ENCODE measurements around the gene LCN6. TPM values are rescaled to one million over a fixed set of nuclear protein-coding genes. Genes with fewer than 3 reads are reported as not detected.

The LCN6 gene
- total RNA-seq, 2 donors from 2014 or later, result 7.8 to 16.2 TPM

- DNase-seq (ENCODE audit: low spot score), result no peak
- no peak for TF ChIP-seq POLR2A (IDR thresholded peaks at IDR 0.05)
- TF ChIP-seq CTCF (IDR thresholded peaks at IDR 0.05), result no peak
- no peak for TF ChIP-seq POLR2AphosphoS5 (IDR thresholded peaks at IDR 0.05)
- no peak overlapping the region for H3K4me3 ChIP-seq
- H3K36me3 ChIP-seq, result no peaks in the 10 kb centered on the region
- H3K27ac ChIP-seq, result no peak overlapping the region
- 74% methylated on average over 23 of the region's 23 CpGs for WGBS
- intact Hi-C loops (cut with DNase I), result no loop called here
- H3K4me1 ChIP-seq (replicated peaks), result peaks cover 5% of the 10 kb centered on the region
- no peaks in the 10 kb centered on the region for H3K9me3 ChIP-seq
- peaks cover 11% of the 10 kb centered on the region for H3K27me3 ChIP-seq (replicated peaks; ENCODE audit: insufficient read depth)
Observed at GRCh38 chr9:136739509-136739908, 8.8 kb downstream of the LCN6 start.

DNA sequence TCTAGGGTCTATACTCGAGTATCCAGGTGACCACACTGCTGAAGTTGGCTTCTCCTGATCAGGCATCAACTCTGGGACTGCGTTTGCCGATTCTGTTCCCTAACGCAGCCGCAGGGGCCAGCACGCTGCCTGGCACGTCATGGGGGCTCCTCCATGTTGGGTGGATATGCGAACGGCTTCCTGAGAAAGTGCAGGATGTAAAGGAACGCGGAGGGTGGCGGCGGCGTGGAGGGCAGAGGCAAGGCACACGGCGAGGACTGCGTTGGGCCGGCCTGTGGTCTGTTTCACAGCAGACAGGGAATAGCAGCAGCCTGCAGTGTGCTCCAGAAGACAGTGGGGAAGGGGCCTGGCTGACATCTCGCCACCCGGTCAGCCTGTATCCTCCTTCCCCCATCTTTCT is 9.4 kb downstream of the LCN6 start:
- peaks cover 11% of the 10 kb centered on the region for H3K27me3 ChIP-seq (replicated peaks; ENCODE audit: insufficient read depth)
- H3K9me3 ChIP-seq, result no peaks in the 10 kb centered on the region
- H3K4me1 ChIP-seq (replicated peaks), result peaks cover 5% of the 10 kb centered on the region
- WGBS, result 93% methylated on average over 20 of the region's 20 CpGs
- no peaks in the 10 kb centered on the region for H3K36me3 ChIP-seq
- intact Hi-C loops (cut with DNase I), result no loop called here
- H3K4me3 ChIP-seq, result no peak overlapping the region
- TF ChIP-seq CTCF (IDR thresholded peaks at IDR 0.05), result no peak
- no peak for TF ChIP-seq POLR2A (IDR thresholded peaks at IDR 0.05)
- TF ChIP-seq POLR2AphosphoS5 (IDR thresholded peaks at IDR 0.05), result no peak
- no peak for DNase-seq (ENCODE audit: low spot score)
- H3K27ac ChIP-seq, result no peak overlapping the region

- intact Hi-C loops (cut with DNase I), result no loop called here
- TF ChIP-seq CTCF (IDR thresholded peaks at IDR 0.05) (no peak), POLR2A (IDR thresholded peaks at IDR 0.05) (no peak), POLR2AphosphoS5 (IDR thresholded peaks at IDR 0.05) (no peak)
Observed at GRCh38 chr9:136735812-136736480, 12.4 kb downstream of the LCN6 start.

GRCh38 chr9:136734837-136735496 is 13.4 kb downstream of the LCN6 start:
- no peaks in the 10 kb centered on the region for H3K9me3 ChIP-seq
- H3K4me3 ChIP-seq, result no peak overlapping the region
- no peak overlapping the region for H3K27ac ChIP-seq
- DNase-seq (ENCODE audit: low spot score), result no peak
- WGBS, result 88% methylated on average over 12 of the region's 12 CpGs
- no peaks in the 10 kb centered on the region for H3K4me1 ChIP-seq (replicated peaks)
- peaks cover under 1% of the 10 kb centered on the region for H3K27me3 ChIP-seq (replicated peaks; ENCODE audit: insufficient read depth)
- TF ChIP-seq CTCF (IDR thresholded peaks at IDR 0.05), result no peak
- TF ChIP-seq POLR2AphosphoS5 (IDR thresholded peaks at IDR 0.05), result no peak
- no peak for TF ChIP-seq POLR2A (IDR thresholded peaks at IDR 0.05)
- no peaks in the 10 kb centered on the region for H3K36me3 ChIP-seq
- intact Hi-C loops (cut with DNase I), result no loop called here

More at GRCh38 chr9:136735812-136736480, 12.4 kb downstream of the LCN6 start:
- Histone ChIP-seq H3K9me3 (no peaks in the 10 kb centered on the region), H3K4me3 (no peak overlapping the region), H3K27me3 (replicated peaks; ENCODE audit: insufficient read depth) (peaks cover 3% of the 10 kb centered on the region), H3K4me1 (replicated peaks) (no peaks in the 10 kb centered on the region), H3K27ac (no peak overlapping the region), H3K36me3 (no peaks in the 10 kb centered on the region)
- 84% methylated on average over 21 of the region's 21 CpGs for WGBS
- no peak for DNase-seq (ENCODE audit: low spot score)

DNA sequence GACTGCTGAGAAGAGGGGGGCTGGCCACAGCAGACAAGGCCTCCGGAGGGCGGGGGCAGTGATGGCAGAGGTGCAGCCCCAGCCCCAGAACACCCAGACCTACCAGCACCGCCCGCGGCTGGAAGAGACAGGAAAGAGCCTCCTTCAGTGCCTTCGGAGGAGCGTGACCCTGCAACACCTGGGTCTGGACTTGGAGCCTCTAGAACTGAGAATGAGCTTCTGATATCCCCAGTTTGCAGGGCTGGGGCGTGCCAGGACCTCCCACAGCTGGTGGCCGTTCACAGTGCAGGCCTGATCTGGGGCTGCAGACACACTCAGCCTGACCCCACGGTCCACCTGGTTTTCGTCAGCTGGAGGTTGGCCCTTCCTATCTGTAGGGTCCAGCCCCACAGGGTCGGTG is 14.7 kb downstream of the LCN6 start:
- Histone ChIP-seq H3K9me3 (no peaks in the 10 kb centered on the region), H3K4me3 (no peak overlapping the region), H3K27ac (no peak overlapping the region), H3K4me1 (replicated peaks) (peaks cover 6% of the 10 kb centered on the region), H3K27me3 (replicated peaks; ENCODE audit: insufficient read depth) (no peaks in the 10 kb centered on the region), H3K36me3 (no peaks in the 10 kb centered on the region)
- intact Hi-C loops (cut with DNase I), result no loop called here
- TF ChIP-seq POLR2A (IDR thresholded peaks at IDR 0.05) (no peak), CTCF (IDR thresholded peaks at IDR 0.05) (no peak), POLR2AphosphoS5 (IDR thresholded peaks at IDR 0.05) (no peak)
- WGBS, result 84% methylated on average over 12 of the region's 12 CpGs
- DNase-seq (ENCODE audit: low spot score), result no peak

Data from prostate gland (tissue), 2 donors.